GM18507 (cell line): ENCODE results near the gene KRTAP1-5.
"Not testable (repeated sequence)": the region's sequence is repeated elsewhere in the genome, so short reads cannot be mapped to it uniquely, and the experiment has no call there.

Source experiments
- DNase-seq: peaks from one replicate; pipeline ENCODE4 v3.0.0; 2011; ENCODE audit warnings: low read depth; ENCODE audit not compliant: insufficient read length; ENCODE audit errors: extremely low spot score
- FAIRE-seq: peaks from 2 replicates; lab custom pipeline; 2011; peaks lifted over from hg19 to GRCh38; lab: Jason Lieb, UNC

The KRTAP1-5 gene

GRCh38 chr17:41026715-41027471, at the start of gene KRTAP1-5:
Gene KRTAP1-5 (minus strand): TSS chr17:41027208. CDS start chr17:41027155, 53 bp downstream.
- DNase-seq (no peak), FAIRE-seq (no peak)

GRCh38 chr17:41076788-41077187, 49.8 kb upstream of the KRTAP1-5 start:
- FAIRE-seq = no peak

GRCh38 chr17:41073676-41074075, 46.7 kb upstream of the KRTAP1-5 start:
- DNase-seq (no peak), FAIRE-seq (no peak)

More at GRCh38 chr17:41076788-41077187, 49.8 kb upstream of the KRTAP1-5 start:
- no peak for DNase-seq

- no peak for FAIRE-seq
- DNase-seq = no peak
Measured at GRCh38 chr17:41071606-41072360, 44.8 kb upstream of the KRTAP1-5 start.

- DNase-seq (no peak), FAIRE-seq (no peak)
Measured at GRCh38 chr17:41069031-41069430, 42.0 kb upstream of the KRTAP1-5 start.

GRCh38 chr17:41067281-41067680, 40.3 kb upstream of the KRTAP1-5 start:
- DNase-seq (no peak), FAIRE-seq (no peak)

- DNase-seq = no peak
- FAIRE-seq = no peak
Measured at GRCh38 chr17:41065829-41066624, 39.0 kb upstream of the KRTAP1-5 start, which contains the start of gene KRTAP2-4. Gene KRTAP2-4 (minus strand): TSS chr17:41065879. CDS start chr17:41065845, 34 bp downstream.

- FAIRE-seq, DNase-seq: not testable (repeated sequence)
Measured at GRCh38 chr17:41065016-41065689, 38.1 kb upstream of the KRTAP1-5 start.

GRCh38 chr17:41064301-41064700, 37.3 kb upstream of the KRTAP1-5 start:
- no peak for FAIRE-seq
- DNase-seq = no peak

- DNase-seq = no peak
- no peak for FAIRE-seq
Measured at GRCh38 chr17:41063449-41063848, 36.4 kb upstream of the KRTAP1-5 start.

GRCh38 chr17:41061964-41062363, 35.0 kb upstream of the KRTAP1-5 start:
- no peak for DNase-seq

GRCh38 chr17:41060052-41060604, 33.1 kb upstream of the KRTAP1-5 start, which contains the start of gene KRTAP2-3:
Gene KRTAP2-3 (minus strand): TSS chr17:41060114. CDS start chr17:41060050, 64 bp downstream.
- FAIRE-seq = no peak
- no peak for DNase-seq

More at GRCh38 chr17:41061964-41062363, 35.0 kb upstream of the KRTAP1-5 start:
- FAIRE-seq = no peak

GRCh38 chr17:41059276-41060051, 32.5 kb upstream of the KRTAP1-5 start:
- FAIRE-seq, DNase-seq: not testable (repeated sequence)

GRCh38 chr17:41058741-41059140, 31.7 kb upstream of the KRTAP1-5 start:
- FAIRE-seq (no peak), DNase-seq (no peak)

GRCh38 chr17:41057547-41057946, 30.5 kb upstream of the KRTAP1-5 start:
- FAIRE-seq (no peak), DNase-seq (no peak)

GRCh38 chr17:41055130-41055529, 28.1 kb upstream of the KRTAP1-5 start, which contains the start of gene KRTAP2-2:
Gene KRTAP2-2 (minus strand): TSS chr17:41055230. CDS start chr17:41055211, 19 bp downstream.
- not testable (repeated sequence) for DNase-seq, FAIRE-seq

GRCh38 chr17:41054556-41054955, 27.5 kb upstream of the KRTAP1-5 start:
- not testable (repeated sequence) for FAIRE-seq, DNase-seq

- no peak for FAIRE-seq
Measured at GRCh38 chr17:41054025-41054424, 27.0 kb upstream of the KRTAP1-5 start.

More at GRCh38 chr17:41054025-41054424, 27.0 kb upstream of the KRTAP1-5 start:
- DNase-seq = no peak
